Osteoblast (primary cell): ENCODE data around the gene S100P. TPM values are rescaled to one million over a fixed set of nuclear protein-coding genes. Genes with fewer than 3 reads are reported as not detected.

Experiments
- DNase-seq: peaks from one replicate; pipeline ENCODE4 v3.0.0; 2011; ENCODE audit warnings: low spot score, mixed read lengths; ENCODE audit not compliant: insufficient read length; ENCODE audit errors: missing footprints
- H2AFZ ChIP-seq: 2 replicates; pipeline ENCODE4 v1.6.0; 2011; ENCODE audit warnings: mild to moderate bottlenecking, low read length
- H3K27ac ChIP-seq: 2 replicates; pipeline ENCODE4 v1.5.1; 2011; ENCODE audit warnings: mild to moderate bottlenecking, low read depth, low read length, moderate library complexity
- H3K27me3 ChIP-seq: 2 replicates; pipeline ENCODE4 v1.6.0; 2012; ENCODE audit warnings: mild to moderate bottlenecking, control low read depth, inconsistent platforms, low read length, moderate library complexity; ENCODE audit not compliant: insufficient read depth
- H3K36me3 ChIP-seq: 2 replicates; pipeline ENCODE4 v1.5.1; 2011; ENCODE audit warnings: mild to moderate bottlenecking, low read length, control low read depth, moderate library complexity; ENCODE audit not compliant: insufficient read depth
- H3K4me1 ChIP-seq: 2 replicates; pipeline ENCODE4 v1.5.1; 2011; ENCODE audit warnings: mild to moderate bottlenecking, low read length, control low read depth, moderate library complexity; ENCODE audit not compliant: insufficient read depth
- H3K4me2 ChIP-seq: 2 replicates; pipeline ENCODE4 v1.6.0; 2011; ENCODE audit warnings: mild to moderate bottlenecking, low read length; ENCODE audit not compliant: insufficient read depth
- H3K4me3 ChIP-seq: fragments of 200-600 bp; sonication (generic); 3 replicates; pipeline ENCODE4 v1.5.1; 2012; ENCODE audit warnings: mild to moderate bottlenecking, low read length, inconsistent platforms; ENCODE audit not compliant: insufficient read depth
- H3K79me2 ChIP-seq: 2 replicates; pipeline ENCODE4 v1.6.0; 2012; ENCODE audit warnings: mild to moderate bottlenecking, low read length, control low read depth, inconsistent platforms; ENCODE audit not compliant: insufficient read depth
- H3K9me3 ChIP-seq: 2 replicates; pipeline ENCODE4 v1.5.1; 2011; ENCODE audit warnings: low read depth, low read length, control low read depth
- H4K20me1 ChIP-seq: 2 replicates; pipeline ENCODE4 v1.6.0; 2012; ENCODE audit warnings: mild to moderate bottlenecking, low read length, control low read depth; ENCODE audit not compliant: insufficient read depth
- total RNA-seq: library from RNA; depleted of rRNA; stranded (reverse); fragments of >200 nt; gene quantifications from 2 replicates; pipeline ENCODE4 v1.2.3, GENCODE V29; 2012
- TF ChIP-seq, protein P1 (sequence below): IDR thresholded peaks from 2 replicates; pipeline ENCODE4 v1.5.1; 2011; ENCODE audit warnings: mild to moderate bottlenecking, low read depth, low read length, moderate library complexity; ENCODE audit errors: extremely low read depth

S100P gene
- total RNA-seq, 1 donor, result 0.36 TPM

DNA sequence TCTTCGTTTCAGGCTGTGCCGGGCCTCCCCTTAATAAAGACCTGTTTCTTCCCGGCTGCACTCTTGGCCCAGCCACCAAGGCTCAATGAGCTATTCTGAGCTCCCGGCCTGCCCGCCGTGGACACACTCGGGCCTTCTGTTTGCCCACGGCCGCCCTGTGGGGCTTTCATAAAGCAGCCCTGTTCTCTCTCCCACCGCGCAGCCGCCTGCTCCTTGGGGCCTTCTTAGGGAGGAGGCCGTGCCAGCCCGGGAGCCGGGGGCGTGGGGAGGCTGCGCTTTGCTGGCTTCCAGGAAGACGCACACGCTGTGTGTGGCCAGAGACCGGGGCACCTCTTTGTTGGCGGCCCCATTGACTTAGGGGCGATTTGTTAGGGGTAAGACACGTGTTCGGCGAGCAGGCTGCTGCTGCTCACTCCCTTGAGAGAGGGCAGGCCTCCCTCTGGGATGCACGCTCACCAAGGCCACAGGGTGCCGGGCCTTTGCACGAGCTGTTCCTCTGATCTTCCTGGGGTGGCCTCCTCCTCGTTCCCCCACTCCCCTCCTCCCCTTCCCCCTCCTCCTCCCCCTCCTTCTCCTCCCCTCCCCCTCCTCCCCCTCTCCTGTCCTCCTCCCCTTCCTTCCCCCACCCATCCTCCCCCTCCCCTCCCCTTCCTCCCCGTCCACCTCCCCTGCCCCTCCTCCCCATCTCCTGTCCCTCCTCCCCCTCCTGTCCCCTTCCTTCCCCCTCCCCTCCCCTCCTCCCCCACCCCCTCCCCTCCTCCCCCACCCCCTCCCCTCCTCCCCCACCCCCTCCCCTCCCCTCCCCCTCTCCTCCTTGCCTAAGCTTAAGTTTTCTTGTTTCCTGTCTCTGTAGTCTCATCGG, 33.6 kb downstream of the S100P start:
- peak overlapping the region; percentile 53 for H3K4me2 ChIP-seq

DNA sequence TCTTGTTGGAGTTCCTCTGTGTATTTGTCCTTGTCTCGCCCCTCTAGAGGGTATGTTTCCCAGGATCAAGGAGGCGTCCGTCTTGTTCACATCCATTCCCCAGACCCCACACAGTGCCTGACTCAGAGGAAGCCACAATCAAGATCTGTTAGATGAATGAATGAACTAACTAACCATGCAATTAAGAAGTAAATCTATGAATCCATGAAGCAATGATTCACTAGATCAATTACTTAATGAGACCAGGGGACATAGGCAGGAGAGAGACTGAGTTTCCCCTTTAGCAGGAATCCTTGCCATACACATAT, 34.2 kb downstream of the S100P start:
- no peak overlapping the region for H3K4me3 ChIP-seq
- peak; percentile 48 for DNase-seq
- H3K4me2 ChIP-seq, result peak overlapping the region; percentile 20
- no peaks in the 10 kb centered on the region for H3K36me3 ChIP-seq
- H3K27ac ChIP-seq, result no peak overlapping the region
- no peaks in the 10 kb centered on the region for H3K27me3 ChIP-seq
- H2AFZ ChIP-seq, result no peak overlapping the region
- no peaks in the 10 kb centered on the region for H4K20me1 ChIP-seq
- H3K79me2 ChIP-seq, result no peaks in the 10 kb centered on the region
- TF ChIP-seq, protein P1, sequence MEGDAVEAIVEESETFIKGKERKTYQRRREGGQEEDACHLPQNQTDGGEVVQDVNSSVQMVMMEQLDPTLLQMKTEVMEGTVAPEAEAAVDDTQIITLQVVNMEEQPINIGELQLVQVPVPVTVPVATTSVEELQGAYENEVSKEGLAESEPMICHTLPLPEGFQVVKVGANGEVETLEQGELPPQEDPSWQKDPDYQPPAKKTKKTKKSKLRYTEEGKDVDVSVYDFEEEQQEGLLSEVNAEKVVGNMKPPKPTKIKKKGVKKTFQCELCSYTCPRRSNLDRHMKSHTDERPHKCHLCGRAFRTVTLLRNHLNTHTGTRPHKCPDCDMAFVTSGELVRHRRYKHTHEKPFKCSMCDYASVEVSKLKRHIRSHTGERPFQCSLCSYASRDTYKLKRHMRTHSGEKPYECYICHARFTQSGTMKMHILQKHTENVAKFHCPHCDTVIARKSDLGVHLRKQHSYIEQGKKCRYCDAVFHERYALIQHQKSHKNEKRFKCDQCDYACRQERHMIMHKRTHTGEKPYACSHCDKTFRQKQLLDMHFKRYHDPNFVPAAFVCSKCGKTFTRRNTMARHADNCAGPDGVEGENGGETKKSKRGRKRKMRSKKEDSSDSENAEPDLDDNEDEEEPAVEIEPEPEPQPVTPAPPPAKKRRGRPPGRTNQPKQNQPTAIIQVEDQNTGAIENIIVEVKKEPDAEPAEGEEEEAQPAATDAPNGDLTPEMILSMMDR, result no peak
- no peaks in the 10 kb centered on the region for H3K9me3 ChIP-seq
- peaks cover 16% of the 10 kb centered on the region for H3K4me1 ChIP-seq

More for the DNA sequence above, 33.6 kb downstream of the S100P start:
- Histone ChIP-seq H3K27ac (peak overlapping the region; percentile 9), H3K36me3 (no peaks in the 10 kb centered on the region), H3K4me3 (peak overlapping the region; percentile 48), H3K27me3 (no peaks in the 10 kb centered on the region), H3K9me3 (no peaks in the 10 kb centered on the region), H3K79me2 (no peaks in the 10 kb centered on the region), H3K4me1 (peaks cover 10% of the 10 kb centered on the region), H4K20me1 (no peaks in the 10 kb centered on the region), H2AFZ (peak overlapping the region; percentile 81)
- TF ChIP-seq, protein P1, result no peak
- DNase-seq, result peak; percentile 95

DNA sequence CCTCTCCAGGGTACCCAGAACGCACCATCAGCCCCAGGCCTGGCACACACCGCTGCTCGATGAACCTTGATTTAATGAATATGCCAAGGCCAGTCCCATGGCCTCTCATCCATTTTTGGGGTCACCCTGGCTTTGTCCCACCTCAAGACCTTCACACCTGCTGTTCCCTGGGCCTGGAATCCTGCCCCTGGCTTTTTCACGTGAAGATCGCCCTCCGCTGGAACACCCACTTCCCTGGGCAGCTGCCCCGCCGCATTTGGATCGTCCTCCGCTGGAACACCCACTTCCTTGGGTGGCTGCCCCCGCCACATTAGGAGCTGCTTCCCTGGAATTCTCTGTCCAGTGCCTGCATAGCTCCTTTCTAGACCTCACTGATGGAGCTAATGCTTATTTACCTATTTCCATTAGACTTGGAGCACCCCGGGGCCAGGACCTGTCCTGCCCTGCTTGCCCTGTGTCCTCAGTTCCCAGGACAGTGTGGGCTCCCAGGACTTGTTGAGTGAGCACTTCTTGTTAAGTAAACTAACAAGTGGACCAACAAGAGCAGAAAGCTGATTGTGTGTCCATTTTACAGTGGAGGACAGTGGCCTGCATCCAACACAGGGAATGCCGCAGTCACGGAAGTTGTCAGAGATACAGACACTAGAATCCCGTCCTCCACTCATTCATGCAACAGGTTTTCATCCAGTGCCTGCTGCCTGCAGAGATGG, 34.8 kb downstream of the S100P start:
- H3K4me2 ChIP-seq, result no peak overlapping the region
- no peaks in the 10 kb centered on the region for H3K79me2 ChIP-seq
- no peak overlapping the region for H2AFZ ChIP-seq
- peak; percentile 58 for DNase-seq
- no peaks in the 10 kb centered on the region for H4K20me1 ChIP-seq
- H3K27ac ChIP-seq, result no peak overlapping the region
- H3K4me3 ChIP-seq, result no peak overlapping the region
- no peaks in the 10 kb centered on the region for H3K27me3 ChIP-seq
- peaks cover 20% of the 10 kb centered on the region for H3K4me1 ChIP-seq
- no peaks in the 10 kb centered on the region for H3K36me3 ChIP-seq
- no peaks in the 10 kb centered on the region for H3K9me3 ChIP-seq
- TF ChIP-seq, protein P1, result no peak
